Nasal cavity respiratory epithelium epithelial cell of viscerocranial mucosa (primary cell): ENCODE data around the gene ZNF169. TPM values are rescaled to one million over a fixed set of nuclear protein-coding genes. Genes with fewer than 3 reads are reported as not detected.

ENCODE experiments used
- total RNA-seq: library from RNA; depleted of rRNA; stranded (reverse); fragments of >200 nt; gene quantifications from 2 replicates; pipeline ENCODE4 v1.2.3, GENCODE V29; 2014

Gene ZNF169
- total RNA-seq, result 2.4 and 3.1 TPM in 2 replicates

GRCh38 chr9:94259077-94259862, at the start of gene ZNF169:
TSS of gene ZNF169 (plus strand) at chr9:94259298. CDS start at chr9:94278813, 19,515 bp downstream.

GRCh38 chr9:94328544-94328943, 69.4 kb downstream of the ZNF169 start, which contains the start of gene NUTM2F:
TSS of gene NUTM2F (minus strand) at chr9:94328644. CDS start at chr9:94328623, 21 bp downstream.

Other genes starting within 250 kb of the ZNF169 start
- 7.2 and 9.2 TPM in 2 replicates for gene PTPDC1, start 174.8 kb upstream of the ZNF169 start, total RNA-seq
- gene NUTM2F, start 69.3 kb downstream of the ZNF169 start, total RNA-seq, result not detected in 2 replicates